BJ (cell line): Measurements from ENCODE around the gene WNT7A. TPM values are rescaled to one million over a fixed set of nuclear protein-coding genes. Genes with fewer than 3 reads are reported as not detected.
A peak's percentile ranks its signal among the peaks of the same experiment; 100 is the strongest.

Experiments
- CTCF ChIA-PET: fragments of 350-600 bp; formaldehyde crosslinking; extraction: SDS; loops from one replicate; lab custom pipeline; 2021; ENCODE audit warnings: antibody characterized with exemption, inconsistent platforms; lab: Yijun Ruan, JAX
- POLR2A ChIA-PET: fragments of 300-600 bp; sonication (Branson Sonifier 250); formaldehyde crosslinking; extraction: SDS; loops from one replicate; lab custom pipeline; 2021; ENCODE audit warnings: antibody characterized with exemption; lab: Charles Lee
- DNase-seq: peaks from one replicate; pipeline ENCODE4 v3.0.0-alpha.2; 2011; ENCODE audit warnings: low read depth
- H3K27me3 ChIP-seq: 2 replicates; pipeline ENCODE4 v1.6.0; 2011; ENCODE audit warnings: low read length; ENCODE audit not compliant: control insufficient read depth, insufficient read depth
- H3K36me3 ChIP-seq: 2 replicates; pipeline ENCODE4 v1.5.1; 2011; ENCODE audit warnings: low read length; ENCODE audit not compliant: control insufficient read depth, insufficient read depth
- H3K4me3 ChIP-seq: 2 replicates; pipeline ENCODE4 v1.5.1; 2011; ENCODE audit warnings: low read depth, mild to moderate bottlenecking, control low read depth, low read length
- CTCF ChIP-seq: IDR thresholded peaks from 2 replicates; pipeline ENCODE4 v1.5.1; 2011; ENCODE audit warnings: low read depth, mild to moderate bottlenecking, control low read depth, inconsistent platforms, low read length, moderate library complexity; ENCODE audit not compliant: insufficient read depth
- polyA plus RNA-seq: library from polyadenylated mRNA; depleted of rRNA; stranded (reverse); fragments of >200 nt; gene quantifications from 2 replicates; pipeline ENCODE4 v1.2.3, GENCODE V29; 2011

WNT7A gene
- polyA plus RNA-seq, 1 experiment: not detected

- POLR2A ChIA-PET: no interaction called here
- H3K36me3 ChIP-seq: no peaks in the 10 kb centered on the region
- no peaks in the 10 kb centered on the region; the same call in 1 of the 2 replicates for H3K27me3 ChIP-seq
- peak overlapping the region; percentile 63 for H3K4me3 ChIP-seq
- no peak for TF ChIP-seq CTCF
- CTCF ChIA-PET: interaction anchor here (0.9 to 2.7 kb wide), 2 partner anchors 10 to 654 kb away, joined by 3 to 19 read pairs; no protein-coding TSS in a partner anchor
- no peak for DNase-seq
Observed at GRCh38 chr3:13894807-13895154, 14.9 kb upstream of the WNT7A start.

DNA sequence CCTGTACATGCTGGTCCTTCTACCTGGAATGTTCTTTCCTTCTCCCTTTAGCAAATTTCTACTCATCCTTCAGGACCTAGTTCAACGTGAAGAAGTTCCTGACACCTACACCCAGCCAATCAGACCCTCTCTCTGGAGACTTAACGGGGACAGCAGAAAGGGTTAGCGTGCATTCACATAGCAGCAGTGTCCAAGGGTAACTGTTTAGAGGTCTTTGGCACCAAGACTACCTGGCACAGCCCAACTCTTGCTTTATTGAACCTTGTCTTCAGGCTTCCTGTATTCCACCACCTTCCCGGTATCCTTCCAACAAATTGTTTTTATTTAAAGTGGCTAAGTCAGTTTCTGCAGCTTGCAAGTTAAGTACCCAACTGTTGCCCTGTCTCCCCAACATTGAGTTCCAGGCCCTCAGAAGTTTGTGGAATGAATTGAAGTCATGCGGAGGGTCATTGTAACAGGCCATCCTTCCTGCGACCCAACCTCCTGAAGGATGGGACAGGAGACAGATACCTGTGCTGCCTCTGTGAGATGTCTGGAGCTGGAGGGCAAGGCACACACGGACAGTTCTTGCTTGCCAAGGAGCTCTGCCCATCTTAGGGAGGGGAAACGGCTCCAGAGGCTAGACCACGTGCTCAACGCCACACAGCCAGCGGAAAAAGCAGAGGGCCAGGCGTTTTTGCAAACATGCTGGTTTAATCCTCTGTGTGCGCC lies 14.4 kb upstream of the WNT7A start:
- no peak for TF ChIP-seq CTCF
- no peaks in the 10 kb centered on the region for H3K36me3 ChIP-seq
- no peak for DNase-seq
- no peak overlapping the region for H3K4me3 ChIP-seq
- CTCF ChIA-PET: interaction anchor here (0.9 to 2.7 kb wide), 2 partner anchors 9 to 655 kb away, joined by 3 to 19 read pairs; no protein-coding TSS in a partner anchor
- POLR2A ChIA-PET: no interaction called here
- no peaks in the 10 kb centered on the region; the same call in 1 of the 2 replicates for H3K27me3 ChIP-seq

DNA sequence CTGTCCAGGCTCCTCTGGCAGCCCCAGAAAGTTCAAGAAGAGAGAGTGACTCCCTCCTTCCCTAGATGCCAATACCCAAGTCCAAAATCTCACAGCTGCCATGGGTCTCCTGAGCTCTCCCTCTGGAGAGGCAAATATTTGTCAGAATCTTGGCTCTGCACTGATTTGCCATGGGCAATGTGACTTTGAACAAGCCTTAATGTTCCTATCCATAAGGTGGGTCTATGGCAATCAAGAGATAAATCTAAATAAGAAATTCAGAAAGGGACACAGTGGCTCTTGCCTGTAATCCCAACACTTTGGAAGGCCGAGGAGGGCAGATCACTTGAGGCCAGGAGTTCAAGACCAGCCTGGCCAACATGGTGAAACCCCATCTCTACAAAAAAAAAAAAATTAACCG lies 12.4 kb upstream of the WNT7A start:
- ChIA-PET POLR2A (interaction anchor here (0.5 kb wide), 1 partner anchor 443 kb away, joined by 7 read pairs; no protein-coding TSS in a partner anchor), CTCF (interaction anchor here (2.4 kb wide), 1 partner anchor 235 kb away, joined by 5 read pairs; no protein-coding TSS in a partner anchor)
- Histone ChIP-seq H3K36me3 (no peaks in the 10 kb centered on the region), H3K27me3 (no peaks in the 10 kb centered on the region; the same call in 1 of the 2 replicates), H3K4me3 (no peak overlapping the region)
- DNase-seq: no peak
- no peak for TF ChIP-seq CTCF

DNA sequence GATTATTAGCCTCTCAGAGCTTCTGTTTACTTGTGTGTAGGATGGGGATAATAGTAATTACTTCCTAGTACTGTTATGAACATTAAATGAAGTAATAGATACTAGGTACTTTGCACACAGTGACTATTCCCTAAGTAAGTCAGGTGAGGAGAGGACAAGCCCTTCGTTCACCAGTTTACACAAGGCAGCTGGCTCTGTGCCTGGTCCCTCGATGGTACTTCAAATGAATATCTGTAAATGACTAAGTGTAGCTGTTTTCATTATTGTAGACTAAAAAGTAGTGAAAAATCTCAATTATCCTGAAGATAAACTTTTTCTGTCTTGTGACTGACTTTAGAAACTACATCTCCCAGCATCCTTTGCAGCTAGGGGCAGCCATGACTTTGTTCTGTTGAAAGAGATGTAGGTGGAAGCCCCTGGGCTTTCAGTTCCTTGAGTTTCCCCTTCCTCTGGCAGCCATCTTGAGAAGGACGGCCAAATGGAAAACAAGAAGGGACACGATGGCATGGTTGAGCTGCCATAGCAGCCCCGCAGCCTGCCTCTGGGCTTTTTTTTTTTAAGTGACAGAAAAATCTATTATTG lies 11.7 kb upstream of the WNT7A start:
- CTCF ChIA-PET: interaction anchor here (2.4 kb wide), 1 partner anchor 234 kb away, joined by 5 read pairs; no protein-coding TSS in a partner anchor
- Histone ChIP-seq H3K36me3 (no peaks in the 10 kb centered on the region), H3K27me3 (peaks cover under 1% of the 10 kb centered on the region; the same call in 1 of the 2 replicates), H3K4me3 (no peak overlapping the region)
- DNase-seq: no peak
- POLR2A ChIA-PET: interaction anchor here (0.5 kb wide), 1 partner anchor 444 kb away, joined by 7 read pairs; no protein-coding TSS in a partner anchor
- no peak for TF ChIP-seq CTCF

- POLR2A ChIA-PET: no interaction called here
Observed at GRCh38 chr3:13891017-13891392, 11.1 kb upstream of the WNT7A start.

More at GRCh38 chr3:13891017-13891392, 11.1 kb upstream of the WNT7A start:
- no peak for TF ChIP-seq CTCF
- CTCF ChIA-PET: interaction anchor here (0.8 to 2.4 kb wide), 2 partner anchors 234 to 236 kb away, joined by 3 to 5 read pairs; no protein-coding TSS in a partner anchor
- Histone ChIP-seq H3K27me3 (peaks cover 3% of the 10 kb centered on the region; the same call in 1 of the 2 replicates), H3K4me3 (no peak overlapping the region), H3K36me3 (no peaks in the 10 kb centered on the region)
- DNase-seq: no peak
